ENCODE results near the gene PPARG.

Gene PPARG

GRCh38 chr3:12313519-12313918, 24.6 kb downstream of the PPARG start:
- DNase-seq (no peak), ATAC-seq (no peak)

GRCh38 chr3:12316253-12316652, 27.4 kb downstream of the PPARG start:
- ATAC-seq: no peak
- DNase-seq: no peak

GRCh38 chr3:12316729-12317351, 28.0 kb downstream of the PPARG start:
- ATAC-seq (no peak), DNase-seq (no peak)

GRCh38 chr3:12317914-12318313, 29.0 kb downstream of the PPARG start:
- no peak for DNase-seq
- ATAC-seq: no peak

- no peak for ATAC-seq
- DNase-seq: no peak
Measured at GRCh38 chr3:12318758-12319621, 30.1 kb downstream of the PPARG start.

- ATAC-seq: no peak
- DNase-seq: no peak
Measured at GRCh38 chr3:12321015-12321414, 32.1 kb downstream of the PPARG start.

- ATAC-seq (no peak), DNase-seq (no peak)
Measured at GRCh38 chr3:12323237-12323636, 34.4 kb downstream of the PPARG start.

- ATAC-seq: no peak
- no peak for DNase-seq
Measured at GRCh38 chr3:12325586-12326515, 37.0 kb downstream of the PPARG start.

- no peak for ATAC-seq
Measured at GRCh38 chr3:12327021-12327420, 38.2 kb downstream of the PPARG start.

GRCh38 chr3:12328132-12328836, 39.4 kb downstream of the PPARG start:
- no peak for ATAC-seq
- no peak for DNase-seq

More at GRCh38 chr3:12327021-12327420, 38.2 kb downstream of the PPARG start:
- no peak for DNase-seq

GRCh38 chr3:12328837-12329462, 40.1 kb downstream of the PPARG start:
- ATAC-seq (no peak), DNase-seq (no peak)

GRCh38 chr3:12334786-12335185, 45.9 kb downstream of the PPARG start:
- no peak for ATAC-seq
- DNase-seq: no peak

- DNase-seq: no peak
- no peak for ATAC-seq
Measured at GRCh38 chr3:12335421-12335820, 46.6 kb downstream of the PPARG start.

- no peak for DNase-seq
Measured at GRCh38 chr3:12336099-12336498, 47.2 kb downstream of the PPARG start.

GRCh38 chr3:12338595-12339546, 50.0 kb downstream of the PPARG start:
- ATAC-seq (no peak), DNase-seq (no peak)

More at GRCh38 chr3:12336099-12336498, 47.2 kb downstream of the PPARG start:
- ATAC-seq: peak; percentile 61

GRCh38 chr3:12339701-12340480, 51.0 kb downstream of the PPARG start:
- no peak for DNase-seq
- ATAC-seq: no peak

- ATAC-seq (no peak), DNase-seq (no peak)
Measured at GRCh38 chr3:12340506-12340905, 51.6 kb downstream of the PPARG start.

GRCh38 chr3:12342151-12342550, 53.3 kb downstream of the PPARG start:
- ATAC-seq (no peak), DNase-seq (no peak)

GRCh38 chr3:12343047-12343501, 54.2 kb downstream of the PPARG start:
- DNase-seq: no peak

More at GRCh38 chr3:12343047-12343501, 54.2 kb downstream of the PPARG start:
- no peak for ATAC-seq

All from stimulated activated naive CD8-positive, alpha-beta T cell treated with anti-CD3 and anti-CD28 coated beads, Interleukin-15, Interleukin-2, amounts not matched to agents 100 U/mL and 50 U/mL, for 24 hours (primary cell).